ENCODE data around the gene GALNT7.
A peak's percentile ranks its signal among the peaks of the same experiment; 100 is the strongest.

The GALNT7 gene

GRCh38 chr4:173334891-173335752 is 166.5 kb downstream of the GALNT7 start (continued):
- TF ChIP-seq ZNF600 (tag by site-specific recombination; IDR thresholded peaks at IDR 0.05) (peak; percentile 94), PATZ1 (tag by site-specific recombination; IDR thresholded peaks at IDR 0.05) (peak; percentile 87), KLF1 (tag by site-specific recombination; IDR thresholded peaks at IDR 0.05) (peak; percentile 48), ZNF571 (tag by site-specific recombination; IDR thresholded peaks at IDR 0.05) (no peak), SP2 (tag by site-specific recombination; IDR thresholded peaks at IDR 0.05) (peak; percentile 74), ZFP3 (tag by site-specific recombination; IDR thresholded peaks at IDR 0.05; ENCODE audit: low read depth) (no peak), ZNF514 (tag by site-specific recombination; IDR thresholded peaks at IDR 0.05) (no peak), KLF7 (tag by site-specific recombination; IDR thresholded peaks at IDR 0.05; ENCODE audit: borderline replicate concordance) (no peak), ZNF324 (tag by site-specific recombination; IDR thresholded peaks at IDR 0.05) (0 out of 2 replicates have a peak, but pooled peaks have one; percentile 20), ZNF510 (tag by site-specific recombination; IDR thresholded peaks at IDR 0.05; ENCODE audit: insufficient replicate concordance) (no peak), OVOL3 (tag by site-specific recombination; IDR thresholded peaks at IDR 0.05) (no peak), ZFP37 (tag by site-specific recombination; IDR thresholded peaks at IDR 0.05) (0 out of 2 replicates have a peak, but pooled peaks have one; percentile 29), ZSCAN30 (tag by site-specific recombination; IDR thresholded peaks at IDR 0.05) (0 out of 2 replicates have a peak, but pooled peaks have one; percentile 54), ZBTB26 (tag by site-specific recombination; optimal IDR thresholded peaks at IDR 0.05) (peak; percentile 38), ZBTB10 (tag by site-specific recombination; IDR thresholded peaks at IDR 0.05) (peak; percentile 43), ZNF639 (tag by site-specific recombination; IDR thresholded peaks at IDR 0.05) (no peak), PRDM2 (tag by site-specific recombination; IDR thresholded peaks at IDR 0.05; ENCODE audit: borderline replicate concordance) (no peak), ZSCAN5A (tag by site-specific recombination; IDR thresholded peaks at IDR 0.05) (no peak), WT1 (tag by site-specific recombination; IDR thresholded peaks at IDR 0.05) (peak; percentile 75), ZXDB (tag by site-specific recombination; IDR thresholded peaks at IDR 0.05) (peak; percentile 48; the same call in 1 of the 2 replicates), ZNF362 (tag by site-specific recombination; IDR thresholded peaks at IDR 0.05) (peak; percentile 90), ZNF621 (tag by site-specific recombination; IDR thresholded peaks at IDR 0.05) (no peak)
